HEK293 (cell line): ENCODE results near the gene KDM3B.

Experiments
- CTCF ChIP-seq: fragments of 450-650 bp; formaldehyde crosslinking; IDR thresholded peaks from 2 replicates; pipeline ENCODE4 v1.5.1; 2016; ENCODE audit warnings: missing biosample characterization, missing genetic modification characterization
- REPIN1 ChIP-seq: fragments of 450-650 bp; formaldehyde crosslinking; IDR thresholded peaks from 2 replicates; pipeline ENCODE4 v1.5.1; 2017; ENCODE audit warnings: missing biosample characterization, missing genetic modification characterization, low read depth
- YY1 ChIP-seq: fragments of 450-650 bp; formaldehyde crosslinking; IDR thresholded peaks from 2 replicates; pipeline ENCODE4 v1.5.1; 2018; ENCODE audit warnings: missing biosample characterization, missing genetic modification characterization
- ZNF23 ChIP-seq: fragments of 450-650 bp; formaldehyde crosslinking; IDR thresholded peaks from 2 replicates; pipeline ENCODE4 v1.5.1; 2016; ENCODE audit warnings: missing biosample characterization, missing genetic modification characterization, borderline replicate concordance
- ZNF311 ChIP-seq: fragments of 450-650 bp; formaldehyde crosslinking; IDR thresholded peaks from 2 replicates; pipeline ENCODE4 v1.5.1; 2017; ENCODE audit warnings: missing biosample characterization, missing genetic modification characterization, borderline replicate concordance
- ZNF664 ChIP-seq: fragments of 450-650 bp; formaldehyde crosslinking; IDR thresholded peaks from 2 replicates; pipeline ENCODE4 v1.5.1; 2016; ENCODE audit warnings: missing biosample characterization, missing genetic modification characterization

GRCh38 chr5:138349852-138350562 lies 2.5 kb upstream of the KDM3B start:
- TF ChIP-seq REPIN1 (no peak), YY1 (no peak), ZNF311 (tag by site-specific recombination) (no peak), ZNF23 (tag by site-specific recombination) (no peak), CTCF (no peak), ZNF664 (tag by site-specific recombination) (no peak)
